K562 (cell line): ENCODE data around the gene DLGAP5. TPM values are rescaled to one million over a fixed set of nuclear protein-coding genes. Genes with fewer than 3 reads are reported as not detected.

Experiments
- ATAC-seq: fragments of 200-7000 bp; cut with Tn5 transposase; 3 replicates; pipeline ENCODE4 v1.9.1; 2020; ENCODE audit warnings: moderate library complexity
- BruUV-seq: library from RNA; stranded (reverse); fragments of 400-500 nt; replicated peaks from 2 replicates; lab custom pipeline; 2021; lab: Mats Ljungman, UMichigan
- CTCF ChIA-PET: fragments of 300-600 bp; formaldehyde crosslinking; extraction: SDS; loops from one replicate; lab custom pipeline; 2021; ENCODE audit warnings: low intra/inter-chr PET ratio; lab: Yijun Ruan, JAX
- POLR2A ChIA-PET: fragments of 300-600, 350-650 bp; sonication (Branson Sonifier 250); formaldehyde crosslinking; extraction: SDS; loops from one replicate; lab custom pipeline; 2021; ENCODE audit warnings: antibody characterized with exemption, inconsistent platforms; lab: Yijun Ruan, JAX
- DNase-seq, 4 experiments: peaks; one replicate each; pipeline versions ENCODE4 v3.0.0 to v3.0.0-alpha.2; 2011 to 2018; ENCODE audit warnings: low spot score in 3 of 4, mixed read lengths in 3 of 4; ENCODE audit errors: extremely low read depth in 1 of 4
- FAIRE-seq: peaks from 2 replicates; lab custom pipeline; 2011; peaks lifted over from hg19 to GRCh38; lab: Jason Lieb, UNC
- H2AFZ ChIP-seq: 2 replicates; pipeline ENCODE4 v1.6.0; 2011; ENCODE audit warnings: low read depth, low read length, control low read depth, inconsistent platforms
- H3K27ac ChIP-seq: fragments of 200-600 bp; 3 replicates; pipeline ENCODE4 v1.8.0; 2011; ENCODE audit warnings: low read depth, mild to moderate bottlenecking, control low read depth, inconsistent platforms, low read length, moderate library complexity, mixed read lengths; ENCODE audit errors: extremely low read depth
- H3K27me3 ChIP-seq, 2 experiments: fragments of 300-600 bp in 1 of 2; 2 replicates in 1 of 2; 3 replicates in 1 of 2; pipeline versions ENCODE4 v1.6.0 to v1.8.0; 2011; ENCODE audit warnings: inconsistent platforms in 2 of 2, low read length in 2 of 2, mild to moderate bottlenecking in 1 of 2, mixed read lengths in 1 of 2, moderate library complexity in 1 of 2; ENCODE audit not compliant: control insufficient read depth in 2 of 2, insufficient read depth in 2 of 2
- H3K36me3 ChIP-seq: fragments of 300-600 bp; 3 replicates; pipeline ENCODE4 v1.8.0; 2011; ENCODE audit warnings: mild to moderate bottlenecking, low read length, inconsistent platforms; ENCODE audit not compliant: control insufficient read depth, insufficient read depth
- H3K4me1 ChIP-seq, 2 experiments: fragments of 200-600 bp in 1 of 2; replicated peaks in 1 of 2; 2 replicates in 1 of 2; 3 replicates in 1 of 2; pipeline versions ENCODE4 v1.5.1 to v1.8.0; 2011; ENCODE audit warnings: inconsistent platforms in 2 of 2, low read length in 2 of 2, mild to moderate bottlenecking in 1 of 2, mixed read lengths in 1 of 2, moderate library complexity in 1 of 2; ENCODE audit not compliant: control insufficient read depth in 2 of 2, insufficient read depth in 2 of 2
- H3K4me2 ChIP-seq: 2 replicates; pipeline ENCODE4 v1.6.1; 2011; ENCODE audit warnings: low read length, control low read depth, inconsistent platforms, mixed read lengths; ENCODE audit not compliant: insufficient read depth
- H3K4me3 ChIP-seq: fragments of 200-600 bp; sonication (generic), shearing (Covaris generic); 2 replicates; pipeline ENCODE4 v1.5.1; 2016; ENCODE audit warnings: control low read depth, inconsistent platforms
- H3K79me2 ChIP-seq: fragments of 200-600 bp; 3 replicates; pipeline ENCODE4 v1.8.0; 2011; ENCODE audit warnings: low read length, inconsistent platforms; ENCODE audit not compliant: control insufficient read depth, insufficient read depth
- H3K9ac ChIP-seq, 2 experiments: 2 replicates each; pipeline versions ENCODE4 v1.6.0 to v1.6.1; 2011; ENCODE audit warnings: low read depth in 2 of 2, low read length in 2 of 2, control low read depth in 1 of 2, inconsistent platforms in 1 of 2, mild to moderate bottlenecking in 1 of 2, mixed read lengths in 1 of 2; ENCODE audit not compliant: insufficient read depth in 1 of 2
- H3K9me1 ChIP-seq: one replicate; pipeline ENCODE4 v1.6.0; 2011; ENCODE audit warnings: inconsistent platforms, mild to moderate bottlenecking, low read length, moderate library complexity; ENCODE audit not compliant: control insufficient read depth, insufficient read depth
- H3K9me3 ChIP-seq: replicated peaks from 2 replicates; pipeline ENCODE4 v1.5.1; 2011; ENCODE audit warnings: low read depth, low read length, inconsistent platforms; ENCODE audit not compliant: control insufficient read depth, insufficient read depth
- H4K20me1 ChIP-seq: replicated peaks from 2 replicates; pipeline ENCODE4 v1.6.1; 2011; ENCODE audit warnings: low read length, inconsistent platforms, mixed read lengths; ENCODE audit not compliant: control insufficient read depth, insufficient read depth
- CHCHD3 ChIP-seq: fragments of 250-450 bp; sonication (Bioruptor Pico); IDR thresholded peaks from 2 replicates; pipeline ENCODE4 v2.1.2; 2022; ENCODE audit warnings: mild to moderate bottlenecking
- FOXA3 ChIP-seq, 2 experiments: fragments of 450-650 bp in 1 of 2; sonication (generic) in 1 of 2; formaldehyde crosslinking; IDR thresholded peaks in 1 of 2; conservative IDR thresholded peaks in 1 of 2; 2 replicates each; pipeline versions ENCODE4 v1.4.0 to v1.8.0; 2020 to 2022; ENCODE audit warnings: mild to moderate bottlenecking in 2 of 2, missing genetic modification reagents in 1 of 2
- GATA2 ChIP-seq: sonication (generic); formaldehyde crosslinking; IDR thresholded peaks from 2 replicates; pipeline ENCODE4 v1.4.0; 2020; ENCODE audit warnings: mild to moderate bottlenecking, missing genetic modification reagents
- MAZ ChIP-seq, 2 experiments: fragments of 450-650 bp in 1 of 2; sonication (generic) in 1 of 2; formaldehyde crosslinking; IDR thresholded peaks in 1 of 2; conservative IDR thresholded peaks in 1 of 2; 2 replicates each; pipeline versions ENCODE4 v1.4.0 to v1.5.0; 2020; ENCODE audit warnings: mild to moderate bottlenecking in 1 of 2, missing genetic modification reagents in 1 of 2
- MYBL2 ChIP-seq, 2 experiments: fragments of 450-650 bp in 1 of 2; sonication (generic) in 1 of 2; formaldehyde crosslinking in 1 of 2; IDR thresholded peaks; 2 replicates each; pipeline versions ENCODE4 v1.6.1 to v1.8.1; 2017 to 2022; ENCODE audit warnings: borderline replicate concordance in 1 of 2, inconsistent platforms in 1 of 2, low read depth in 1 of 2, mild to moderate bottlenecking in 1 of 2, missing genetic modification reagents in 1 of 2, moderate library complexity in 1 of 2
- PYGO2 ChIP-seq: fragments of 450-650 bp; IDR thresholded peaks from 2 replicates; pipeline ENCODE4 v1.6.1; 2016; ENCODE audit warnings: mild to moderate bottlenecking, missing genetic modification characterization, moderate library complexity, missing compliant biosample characterization
- SNRNP70 ChIP-seq: fragments of 200-400 bp; formaldehyde crosslinking; optimal IDR thresholded peaks from 2 replicates; pipeline ENCODE3; 2017; ENCODE audit warnings: low read depth, low read length
- SUPT5H ChIP-seq: fragments of 450-650 bp; IDR thresholded peaks from 2 replicates; pipeline ENCODE4 v1.6.1; 2016
- TCFL5 ChIP-seq: fragments of 250-450 bp; sonication (Bioruptor Pico); conservative IDR thresholded peaks from 2 replicates; pipeline ENCODE4 v1.6.1; 2021; ENCODE audit warnings: mild to moderate bottlenecking, moderate library complexity, matching md5 sums
- XRCC4 ChIP-seq: IDR thresholded peaks from one replicate; pipeline ENCODE4 v1.6.1; 2011; ENCODE audit not compliant: insufficient read depth, insufficient read length; ENCODE audit errors: extremely low read depth
- ZNF644 ChIP-seq: fragments of 200-800 bp; sonication (Bioruptor generic); IDR thresholded peaks from 2 replicates; pipeline ENCODE4 v1.6.1; 2016; ENCODE audit warnings: low read depth, missing genetic modification characterization, missing compliant biosample characterization
- WGBS: fragments of 100-300 bp; shearing (Covaris generic); methylation state at CpG from one replicate; pipeline ENCODE4 v1.1.6; 2016; ENCODE audit warnings: low coverage, mixed read lengths; ENCODE audit not compliant: insufficient coverage; ENCODE audit errors: missing lambda C conversion rate; 5-methylcytosine and 5-hydroxymethylcytosine counted together
- in situ Hi-C: fragments of 300-500 bp; cut with MboI; formaldehyde crosslinking; loops from 4 replicates; pipeline ENCODE4 v1.15.0; 2018; ENCODE audit warnings: inconsistent platforms, mixed read lengths
- intact Hi-C: fragments of 100-400 bp; cut with micrococcal nuclease; formaldehyde crosslinking; loops from 2 replicates; pipeline ENCODE4 v1.14.2; 2022
- polyA plus RNA-seq, 8 experiments: library from polyadenylated mRNA; depleted of rRNA in 4 of 8; stranded (reverse) in 5 of 8; unstranded in 3 of 8; fragments of >200 nt; fragmentation: Nextera tagmentation in 2 of 8; fragmentation: Illumina TruSeq in 1 of 8; extraction: Ambion mirVana in 2 of 8; extraction: Trizol in 1 of 8; gene quantifications; 2 replicates each; pipeline versions ENCODE4 v1.2.1 to v1.2.3, GENCODE V29; 2011 to 2014; ENCODE audit warnings: inconsistent platforms in 1 of 8, missing spikeins in 1 of 8
- total RNA-seq, 7 experiments: library from RNA; depleted of rRNA in 6 of 7; stranded (reverse); fragments of >200 nt in 6 of 7; fragmentation: Illumina TruSeq in 2 of 7; extraction: Trizol in 2 of 7; gene quantifications; 2 replicates each; pipeline versions ENCODE4 v1.2.1 to v1.2.3, GENCODE V29; 2011 to 2021; ENCODE audit warnings: low replicate concordance in 1 of 7

The DLGAP5 gene
- total and polyA plus RNA-seq, 9 of the 15 experiments (the other 6 are each of a cell fraction or from before 2014, with no cell fraction given) = 39.1 to 80.0 (median 59.9) TPM

GRCh38 chr14:55153951-55154350, 37.4 kb downstream of the DLGAP5 start:
- in situ Hi-C loops (no loop called here), intact Hi-C loops (no loop called here)
- Histone ChIP-seq H3K79me2 (no peaks in the 10 kb centered on the region), H3K4me1 (no peaks in the 10 kb centered on the region), H3K9me1 (no peaks in the 10 kb centered on the region), H3K9me3 (no peaks in the 10 kb centered on the region), H4K20me1 (no peaks in the 10 kb centered on the region), H3K9ac (no peak overlapping the region), H3K27ac (no peak overlapping the region), H3K4me3 (no peak overlapping the region), H2AFZ (no peak overlapping the region), H3K4me2 (no peak overlapping the region), H3K36me3 (peaks cover 76% of the 10 kb centered on the region; the same call in 2 of the 3 replicates), H3K27me3 (no peaks in the 10 kb centered on the region)
- no peak for TF ChIP-seq GATA2 (CRISPR knock-in tag)
- no peak for TF ChIP-seq XRCC4
- no peak for TF ChIP-seq MYBL2 (IDR thresholded peaks at IDR 0.05; ENCODE audit: low read depth)
- TF ChIP-seq MYBL2 (CRISPR knock-in tag; IDR thresholded peaks at IDR 0.05; ENCODE audit: borderline replicate concordance) = no peak
- no peak for TF ChIP-seq PYGO2 (tag)
- no peak for TF ChIP-seq MAZ (CRISPR knock-in tag; conservative IDR thresholded peaks at IDR 0.05 in 1 of 2, IDR thresholded peaks at IDR 0.05 in 1 of 2)
- TF ChIP-seq CHCHD3 (CRISPR knock-in tag) = no peak
- no peak for TF ChIP-seq SNRNP70
- no peak for TF ChIP-seq FOXA3 (CRISPR knock-in tag; conservative IDR thresholded peaks at IDR 0.05 in 1 of 2, IDR thresholded peaks at IDR 0.05 in 1 of 2)
- no peak for TF ChIP-seq SUPT5H
- TF ChIP-seq ZNF644 (tag) = no peak
- TF ChIP-seq TCFL5 = no peak
- 100% methylated on average over 3 of the region's 3 CpGs for WGBS
- CTCF ChIA-PET = no interaction called here
- FAIRE-seq = no peak
- no TSS peak for BruUV-seq
- POLR2A ChIA-PET = interaction anchor here (1.1 kb wide), 1 partner anchor 10 kb away, joined by 4 read pairs; no protein-coding TSS in a partner anchor
- DNase-seq = no peak
- no peak for ATAC-seq
